ENCODE measurements around the gene GP5. TPM values are rescaled to one million over a fixed set of nuclear protein-coding genes. Genes with fewer than 3 reads are reported as not detected.

GP5 gene
- total RNA-seq, 1 experiment from 2014 or later = 0.09 TPM

- no peak for TF ChIP-seq PRDM15 (CRISPR knock-in tag; IDR thresholded peaks at IDR 0.05)
- no peak for TF ChIP-seq RELA (CRISPR knock-in tag; IDR thresholded peaks at IDR 0.05; ENCODE audit: borderline replicate concordance)
- no peak for TF ChIP-seq TEAD1 (CRISPR knock-in tag; IDR thresholded peaks at IDR 0.05)
- no peak for TF ChIP-seq GABPB1 (CRISPR knock-in tag; IDR thresholded peaks at IDR 0.05)
- TF ChIP-seq CBFB (CRISPR knock-in tag; IDR thresholded peaks at IDR 0.05; ENCODE audit: low read depth) = no peak
- no peak for TF ChIP-seq USF1 (CRISPR knock-in tag; IDR thresholded peaks at IDR 0.05)
- no peak for TF ChIP-seq TP53 (CRISPR knock-in tag; IDR thresholded peaks at IDR 0.05)
- no peak for TF ChIP-seq NR3C1 (CRISPR knock-in tag; conservative IDR thresholded peaks at IDR 0.05; ENCODE audit: low read depth)
Observed at GRCh38 chr3:194354315-194354714, 44.8 kb downstream of the GP5 start (continued).

GRCh38 chr3:194352667-194353246 is 46.3 kb downstream of the GP5 start:
- ChIA-PET POLR2A (no interaction called here), CTCF (no interaction called here)
- no peak for ATAC-seq
- DNase-seq (ENCODE audit: low spot score) = no peak
- Mint-ChIP-seq H3K36me3 (no peaks in the 10 kb centered on the region), H3K9me3 (no peaks in the 10 kb centered on the region), H3K4me1 (no peaks in the 10 kb centered on the region), H3K4me3 (no peak overlapping the region), H3K27me3 (ENCODE audit: low read depth) (no peaks in the 10 kb centered on the region; the same call in 1 of the 2 replicates), H3K27ac (no peak overlapping the region)
- TF ChIP-seq ZNF512 (CRISPR knock-in tag; IDR thresholded peaks at IDR 0.05; ENCODE audit: borderline replicate concordance) (no peak), PRDM15 (CRISPR knock-in tag; IDR thresholded peaks at IDR 0.05) (0 out of 2 replicates have a peak, but pooled peaks have one; percentile 16)

GRCh38 chr3:194351952-194352536 is 47.0 kb downstream of the GP5 start:
- Mint-ChIP-seq H3K9me3 (no peaks in the 10 kb centered on the region), H3K27ac (no peak overlapping the region), H3K27me3 (ENCODE audit: low read depth) (no peaks in the 10 kb centered on the region; the same call in 1 of the 2 replicates), H3K4me1 (no peaks in the 10 kb centered on the region), H3K4me3 (no peak overlapping the region), H3K36me3 (no peaks in the 10 kb centered on the region)
- CTCF ChIA-PET = interaction anchor here (0.8 kb wide), 1 partner anchor 44 kb away, joined by 3 read pairs; no protein-coding TSS in a partner anchor
- POLR2A ChIA-PET = no interaction called here
- ATAC-seq (no peak), DNase-seq (ENCODE audit: low spot score) (no peak)
- TF ChIP-seq KAT7 (CRISPR knock-in tag; IDR thresholded peaks at IDR 0.05; ENCODE audit: borderline replicate concordance) (no peak), ZNF138 (CRISPR knock-in tag; conservative IDR thresholded peaks at IDR 0.05) (no peak), HMGXB4 (CRISPR knock-in tag; IDR thresholded peaks at IDR 0.05) (no peak), ZNF671 (CRISPR knock-in tag; IDR thresholded peaks at IDR 0.05) (no peak), ZNF396 (CRISPR knock-in tag; IDR thresholded peaks at IDR 0.05; ENCODE audit: borderline replicate concordance) (no peak), ATF6 (CRISPR knock-in tag; IDR thresholded peaks at IDR 0.05) (no peak), ZNF317 (CRISPR knock-in tag; IDR thresholded peaks at IDR 0.05; ENCODE audit: borderline replicate concordance, low read depth) (no peak), ETV6 (CRISPR knock-in tag; IDR thresholded peaks at IDR 0.05) (no peak), GTF2I (CRISPR knock-in tag; conservative IDR thresholded peaks at IDR 0.05) (no peak), ZNF423 (CRISPR knock-in tag; IDR thresholded peaks at IDR 0.05) (no peak), RORB (CRISPR knock-in tag; IDR thresholded peaks at IDR 0.05) (no peak)

All from WTC11 (cell line).